ENCODE measurements around the gene ZNF814. TPM values are rescaled to one million over a fixed set of nuclear protein-coding genes. Genes with fewer than 3 reads are reported as not detected.
"Not testable (repeated sequence)": the region's sequence is repeated elsewhere in the genome, so short reads cannot be mapped to it uniquely, and the experiment has no call there.

The ZNF814 gene
- total RNA-seq, 2 donors from 2014 or later, result 16.1 to 21.4 TPM

GRCh38 chr19:57810410-57811295, 78.2 kb downstream of the ZNF814 start:
- not testable (repeated sequence) for H3K27me3 Mint-ChIP-seq (ENCODE audit: low read depth); H3K27ac Mint-ChIP-seq; H3K9me3 Mint-ChIP-seq; H3K4me3 Mint-ChIP-seq; DNase-seq; ATAC-seq (replicated peaks in 1 of 2)
- H3K4me1 Mint-ChIP-seq (ENCODE audit: low read depth), result peaks cover 47% of the 10 kb centered on the region
- H3K36me3 Mint-ChIP-seq (ENCODE audit: insufficient read depth in 2 of 2), result peaks cover 16 to 19% of the 10 kb centered on the region in 2 donors

GRCh38 chr19:57807541-57807940, 81.3 kb downstream of the ZNF814 start:
- DNase-seq (no peak), ATAC-seq (replicated peaks in 1 of 2) (no peak)
- Mint-ChIP-seq H3K36me3 (ENCODE audit: insufficient read depth in 2 of 2) (peaks cover 12 to 28% of the 10 kb centered on the region in 2 donors), H3K27me3 (ENCODE audit: low read depth) (no peaks in the 10 kb centered on the region), H3K27ac (no peak overlapping the region), H3K4me1 (ENCODE audit: low read depth) (peaks cover 32% of the 10 kb centered on the region), H3K4me3 (no peak overlapping the region), H3K9me3 (no peaks in the 10 kb centered on the region)

- Mint-ChIP-seq H3K9me3 (no peaks in the 10 kb centered on the region), H3K27ac (peak overlapping the region; percentile 27), H3K27me3 (ENCODE audit: low read depth) (no peaks in the 10 kb centered on the region), H3K4me3 (peak overlapping the region; percentile 68 to 82), H3K36me3 (ENCODE audit: insufficient read depth in 2 of 2) (peaks cover 4 to 23% of the 10 kb centered on the region in 2 donors), H3K4me1 (ENCODE audit: low read depth) (peaks cover 15% of the 10 kb centered on the region)
- DNase-seq (no peak), ATAC-seq (replicated peaks in 1 of 2) (peak in 1 of 2 donors; percentile 24)
Observed at GRCh38 chr19:57803594-57804325, 85.1 kb downstream of the ZNF814 start.

- H3K4me3 Mint-ChIP-seq, result peak overlapping the region; percentile 68 to 82
- H3K9me3 Mint-ChIP-seq, result no peaks in the 10 kb centered on the region
Observed at GRCh38 chr19:57803265-57803593, 85.6 kb downstream of the ZNF814 start.

DNA sequence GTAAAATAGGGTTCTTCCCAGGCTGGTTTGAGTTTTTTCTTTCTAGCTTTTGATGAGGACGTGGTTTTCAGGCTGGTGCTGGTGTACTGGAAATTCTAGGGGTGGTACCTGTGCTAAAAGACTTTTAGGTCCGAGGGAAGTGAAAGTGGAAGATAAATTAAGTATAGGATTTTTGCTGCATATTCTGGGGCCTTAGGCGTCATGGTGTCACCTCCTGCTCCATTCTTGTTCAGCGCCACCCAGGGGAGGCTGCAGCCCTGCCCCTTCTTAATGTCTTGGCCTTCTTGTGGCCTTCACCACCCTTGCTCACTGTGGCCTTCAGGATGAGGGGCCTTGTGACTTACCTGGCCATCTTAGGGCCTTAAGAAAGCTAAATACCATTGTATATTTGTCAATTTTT, 86.6 kb downstream of the ZNF814 start:
- Mint-ChIP-seq H3K9me3 (no peaks in the 10 kb centered on the region), H3K36me3 (ENCODE audit: insufficient read depth in 2 of 2) (peaks cover 4 to 20% of the 10 kb centered on the region in 2 donors), H3K27ac (no peak overlapping the region), H3K4me3 (no peak overlapping the region), H3K4me1 (ENCODE audit: low read depth) (peaks cover 15% of the 10 kb centered on the region), H3K27me3 (ENCODE audit: low read depth) (no peaks in the 10 kb centered on the region)
- no peak for ATAC-seq (replicated peaks in 1 of 2)
- no peak for DNase-seq

More at GRCh38 chr19:57803265-57803593, 85.6 kb downstream of the ZNF814 start:
- DNase-seq, result no peak
- no peak for ATAC-seq (replicated peaks in 1 of 2)
- H3K36me3 Mint-ChIP-seq (ENCODE audit: insufficient read depth in 2 of 2), result peaks cover 4 to 20% of the 10 kb centered on the region in 2 donors
- peak overlapping the region; percentile 27 for H3K27ac Mint-ChIP-seq
- no peaks in the 10 kb centered on the region for H3K27me3 Mint-ChIP-seq (ENCODE audit: low read depth)
- peaks cover 15% of the 10 kb centered on the region for H3K4me1 Mint-ChIP-seq (ENCODE audit: low read depth)

DNA sequence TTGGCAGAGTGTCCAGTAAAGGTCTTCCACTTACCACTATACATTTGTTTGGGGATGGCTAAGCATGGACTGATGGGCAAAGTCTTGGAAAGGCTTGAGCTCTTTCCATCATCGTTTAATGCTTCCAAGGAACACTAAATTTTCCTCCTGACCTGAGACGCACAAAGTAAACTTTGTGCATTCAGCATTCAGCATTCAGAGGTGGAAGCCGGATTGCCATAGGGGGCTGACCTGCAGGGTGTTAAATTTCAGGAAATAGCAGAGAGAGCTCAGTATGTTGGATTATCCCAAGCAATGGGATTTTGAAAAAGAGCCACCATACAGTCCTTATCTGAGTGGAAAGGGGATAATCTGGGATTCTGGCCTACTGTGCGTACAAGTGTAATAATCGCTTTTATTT, 88.1 kb downstream of the ZNF814 start:
- no peak overlapping the region for H3K4me3 Mint-ChIP-seq
- H3K27ac Mint-ChIP-seq, result no peak overlapping the region
- H3K27me3 Mint-ChIP-seq (ENCODE audit: low read depth), result no peaks in the 10 kb centered on the region
- H3K4me1 Mint-ChIP-seq (ENCODE audit: low read depth), result peaks cover 15% of the 10 kb centered on the region
- ATAC-seq (replicated peaks in 1 of 2), result no peak
- no peak for DNase-seq
- H3K9me3 Mint-ChIP-seq, result no peaks in the 10 kb centered on the region
- peaks cover 6 to 24% of the 10 kb centered on the region in 2 donors for H3K36me3 Mint-ChIP-seq (ENCODE audit: insufficient read depth in 2 of 2)

Other genes starting within 250 kb of the ZNF814 start
- gene ZSCAN4, start 220.1 kb downstream of the ZNF814 start, total RNA-seq, result not detected
- gene ZNF551, start 207.1 kb downstream of the ZNF814 start, total RNA-seq, result 10 to 100 TPM in 1 of 2 donors, 1 to 10 TPM in 1; 7.3 to 12.2 TPM
- 1 to 10 TPM; 4.3 to 5.3 TPM for gene ZNF154, start 179.8 kb downstream of the ZNF814 start, total RNA-seq
- gene ZNF671, start 161.4 kb downstream of the ZNF814 start, total RNA-seq, result 10 to 100 TPM; 14.3 to 20.1 TPM
- gene ZNF776, start 142.2 kb downstream of the ZNF814 start, total RNA-seq, result 10 to 100 TPM; 13.4 to 14.1 TPM
- gene ZNF586, start 119.4 kb downstream of the ZNF814 start, total RNA-seq, result 10 to 100 TPM; 18.5 to 20.0 TPM
- 1 to 10 TPM; 7.7 to 8.4 TPM for gene ZNF552, start 74.1 kb downstream of the ZNF814 start, total RNA-seq
- 10 to 100 TPM; 16.8 to 18.0 TPM for gene ZNF587B, start 58.7 kb downstream of the ZNF814 start, total RNA-seq
- gene ZNF587, start 39.2 kb downstream of the ZNF814 start, total RNA-seq, result 10 to 100 TPM; 31.5 to 32.5 TPM
- 10 to 100 TPM; 12.6 to 13.8 TPM for gene ZNF417, start 27.6 kb upstream of the ZNF814 start, total RNA-seq
- gene ZNF418, start 46.4 kb upstream of the ZNF814 start, total RNA-seq, result 1 to 10 TPM; 3.4 to 8.0 TPM
- 10 to 100 TPM in 1 of 2 donors, 1 to 10 TPM in 1; 8.4 to 10.6 TPM for gene ZNF256, start 58.7 kb upstream of the ZNF814 start, total RNA-seq
- 1 to 10 TPM in 1 of 2 donors, under 1 TPM in 1; 0.91 to 2.1 TPM for gene C19orf18, start 85.5 kb upstream of the ZNF814 start, total RNA-seq
- gene ZNF606, start 113.8 kb upstream of the ZNF814 start, total RNA-seq, result 10 to 100 TPM; 13.1 to 13.8 TPM
- gene ZSCAN1, start 145.0 kb upstream of the ZNF814 start, total RNA-seq, result not detected
- 1 to 10 TPM; 1.7 to 1.9 TPM for gene ZNF135, start 170.2 kb upstream of the ZNF814 start, total RNA-seq
- gene ZSCAN18, start 209.2 kb upstream of the ZNF814 start, total RNA-seq, result 10 to 100 TPM; 34.0 to 51.3 TPM

All from activated T-cell treated with anti-CD3 and anti-CD28 coated beads, Interleukin-2, amount 50 U/mL, for 72 hours (primary cell).